Bronchial epithelial cell (primary cell): ENCODE data around the gene GCNT2. TPM values are rescaled to one million over a fixed set of nuclear protein-coding genes. Genes with fewer than 3 reads are reported as not detected.

Source experiments
- DNase-seq: peaks from one replicate; pipeline ENCODE4 v3.0.0-alpha.2; 2010; ENCODE audit warnings: low read depth
- FAIRE-seq: peaks from 2 replicates; lab custom pipeline; 2011; peaks lifted over from hg19 to GRCh38; lab: Jason Lieb, UNC
- H3K27me3 ChIP-seq: 2 replicates; pipeline ENCODE4 v1.5.1; 2011; ENCODE audit warnings: low read length; ENCODE audit not compliant: control insufficient read depth, insufficient read depth
- H3K36me3 ChIP-seq: 2 replicates; pipeline ENCODE4 v1.5.1; 2011; ENCODE audit warnings: low read length; ENCODE audit not compliant: control insufficient read depth, insufficient read depth
- H3K4me3 ChIP-seq: 2 replicates; pipeline ENCODE4 v1.5.1; 2011; ENCODE audit warnings: mild to moderate bottlenecking, low read depth, low read length, control low read depth
- total RNA-seq: library from RNA; depleted of rRNA; stranded (reverse); fragments of >200 nt; gene quantifications from 2 replicates; pipeline ENCODE4 v1.2.1, GENCODE V29; 2014
- TF ChIP-seq, protein P1 (sequence below): IDR thresholded peaks from 2 replicates; pipeline ENCODE4 v1.5.1; 2011; ENCODE audit warnings: mild to moderate bottlenecking, moderate library complexity, low read length, control low read depth, inconsistent platforms; ENCODE audit not compliant: insufficient read depth, severe bottlenecking

The GCNT2 gene
- total RNA-seq, 1 donor from 2014 or later, result 10.3 TPM

DNA sequence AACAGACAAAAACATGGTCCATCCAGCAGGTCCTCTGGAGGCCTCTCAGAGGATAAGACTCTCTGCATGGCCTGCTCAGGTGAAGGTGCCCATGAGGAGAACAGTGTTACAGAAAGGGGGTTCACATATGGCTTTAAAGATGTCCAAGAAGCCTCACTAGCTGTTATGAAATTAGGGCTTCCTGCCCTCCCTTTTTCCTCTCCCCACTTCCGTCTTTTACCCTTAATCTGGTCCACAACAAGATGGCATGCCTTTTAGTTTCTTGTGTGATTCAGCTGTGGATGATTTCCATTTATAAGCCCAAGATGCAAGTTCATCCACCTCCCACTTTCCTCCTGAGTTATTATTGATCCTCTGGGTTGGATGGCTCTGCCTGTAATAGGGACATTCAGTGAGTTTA, 14.0 kb downstream of the GCNT2 start:
- FAIRE-seq, result no peak
- no peak for DNase-seq
- Histone ChIP-seq H3K4me3 (no peak overlapping the region), H3K27me3 (no peaks in the 10 kb centered on the region), H3K36me3 (no peaks in the 10 kb centered on the region)
- TF ChIP-seq, protein P1, sequence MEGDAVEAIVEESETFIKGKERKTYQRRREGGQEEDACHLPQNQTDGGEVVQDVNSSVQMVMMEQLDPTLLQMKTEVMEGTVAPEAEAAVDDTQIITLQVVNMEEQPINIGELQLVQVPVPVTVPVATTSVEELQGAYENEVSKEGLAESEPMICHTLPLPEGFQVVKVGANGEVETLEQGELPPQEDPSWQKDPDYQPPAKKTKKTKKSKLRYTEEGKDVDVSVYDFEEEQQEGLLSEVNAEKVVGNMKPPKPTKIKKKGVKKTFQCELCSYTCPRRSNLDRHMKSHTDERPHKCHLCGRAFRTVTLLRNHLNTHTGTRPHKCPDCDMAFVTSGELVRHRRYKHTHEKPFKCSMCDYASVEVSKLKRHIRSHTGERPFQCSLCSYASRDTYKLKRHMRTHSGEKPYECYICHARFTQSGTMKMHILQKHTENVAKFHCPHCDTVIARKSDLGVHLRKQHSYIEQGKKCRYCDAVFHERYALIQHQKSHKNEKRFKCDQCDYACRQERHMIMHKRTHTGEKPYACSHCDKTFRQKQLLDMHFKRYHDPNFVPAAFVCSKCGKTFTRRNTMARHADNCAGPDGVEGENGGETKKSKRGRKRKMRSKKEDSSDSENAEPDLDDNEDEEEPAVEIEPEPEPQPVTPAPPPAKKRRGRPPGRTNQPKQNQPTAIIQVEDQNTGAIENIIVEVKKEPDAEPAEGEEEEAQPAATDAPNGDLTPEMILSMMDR, result no peak

DNA sequence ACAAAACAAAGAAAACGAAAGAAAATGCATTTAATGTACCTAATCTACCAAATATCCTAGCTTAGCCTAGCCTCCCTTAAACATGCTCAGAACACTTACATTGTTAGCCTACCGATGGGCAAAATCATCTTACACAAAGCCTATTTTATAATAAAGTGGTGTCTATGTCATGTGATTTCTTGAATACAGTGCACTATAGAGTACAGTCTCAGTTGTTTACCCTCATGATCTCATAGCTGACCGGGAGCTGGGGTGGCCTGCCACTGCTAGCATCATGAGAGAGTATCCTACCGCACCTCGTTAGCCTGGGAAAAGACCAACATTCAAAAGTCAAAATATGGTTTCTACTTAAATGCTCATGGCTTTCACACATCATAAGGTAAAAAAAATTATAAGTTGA, 16.6 kb downstream of the GCNT2 start:
- no peak for DNase-seq
- FAIRE-seq, result no peak
- Histone ChIP-seq H3K36me3 (no peaks in the 10 kb centered on the region), H3K4me3 (no peak overlapping the region), H3K27me3 (no peaks in the 10 kb centered on the region)
- TF ChIP-seq, protein P1, result no peak

DNA sequence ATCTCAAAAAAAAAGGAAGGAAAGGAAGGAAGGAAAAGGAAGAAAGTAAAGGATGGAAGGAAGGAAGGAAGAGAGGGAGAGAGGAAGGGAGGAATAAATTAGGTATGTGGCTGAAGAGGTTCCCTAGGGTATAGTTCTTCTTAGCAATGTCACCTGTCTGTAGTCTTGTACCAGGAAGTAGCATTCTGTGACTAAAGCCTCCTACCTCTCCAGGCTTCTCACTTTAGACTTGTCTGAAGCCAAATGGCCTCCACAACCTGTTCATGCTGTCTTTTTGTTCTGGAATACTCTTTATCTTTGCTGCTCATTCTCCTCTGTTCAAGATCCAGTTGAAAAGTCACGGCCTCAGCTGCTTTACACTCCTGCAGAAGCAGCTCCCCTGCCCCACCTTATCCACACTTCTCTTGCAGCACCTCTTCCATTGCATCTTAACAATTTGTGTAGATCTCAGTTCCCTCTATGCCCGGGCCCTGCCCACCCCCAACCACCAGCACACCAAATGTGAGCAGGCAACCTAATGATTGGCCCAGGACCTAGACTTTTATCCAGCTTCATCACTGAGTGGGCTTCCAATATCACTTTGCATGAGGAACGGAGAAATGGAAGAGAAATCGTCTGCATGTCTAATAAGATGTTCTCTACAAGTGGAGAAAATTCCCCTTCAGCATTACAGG, 19.1 kb downstream of the GCNT2 start:
- FAIRE-seq, result no peak
- TF ChIP-seq, protein P1, result no peak
- no peak overlapping the region for H3K4me3 ChIP-seq
- H3K36me3 ChIP-seq, result no peaks in the 10 kb centered on the region
- no peaks in the 10 kb centered on the region for H3K27me3 ChIP-seq
- DNase-seq, result no peak

DNA sequence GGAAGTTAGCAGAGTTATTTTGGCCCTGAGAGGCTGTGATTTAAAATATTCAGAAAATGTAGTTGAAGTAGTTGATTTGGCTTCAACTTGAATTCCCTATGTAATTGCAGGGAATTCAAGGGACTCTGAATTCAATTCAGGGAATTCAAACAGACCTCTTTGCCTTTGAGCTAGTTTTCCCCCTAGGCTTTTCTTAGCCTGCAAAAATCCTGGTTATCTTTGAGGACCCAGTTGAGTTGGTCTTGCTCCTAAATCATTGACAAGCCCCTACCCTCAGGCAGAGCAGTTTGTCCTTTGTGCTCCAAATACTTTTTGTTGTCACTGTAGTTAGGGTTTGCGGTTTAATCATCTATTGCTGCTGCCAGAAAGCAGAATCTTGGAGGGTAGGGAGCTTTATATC, 20.4 kb downstream of the GCNT2 start:
- H3K27me3 ChIP-seq, result no peaks in the 10 kb centered on the region
- no peaks in the 10 kb centered on the region for H3K36me3 ChIP-seq
- DNase-seq (no peak), FAIRE-seq (no peak)
- TF ChIP-seq, protein P1, result no peak
- H3K4me3 ChIP-seq, result no peak overlapping the region

DNA sequence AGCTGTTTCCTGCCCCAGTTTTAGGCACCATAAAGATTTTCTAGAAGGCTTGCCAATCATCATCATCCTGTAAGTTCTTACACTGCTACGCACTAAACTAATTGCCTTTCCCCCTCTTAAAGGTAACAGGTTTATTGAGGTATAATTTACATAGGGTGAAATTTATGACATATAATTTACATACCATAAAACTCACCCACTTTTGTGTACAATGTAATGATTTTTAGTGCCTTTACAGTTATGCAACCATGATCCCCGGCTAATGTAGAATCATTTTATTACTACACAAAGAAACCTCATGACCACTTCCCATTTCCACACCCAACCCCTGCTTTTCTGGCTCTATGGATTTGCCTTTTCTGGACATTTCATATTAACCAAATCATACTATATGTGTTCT, 21.1 kb downstream of the GCNT2 start:
- Histone ChIP-seq H3K27me3 (no peaks in the 10 kb centered on the region), H3K36me3 (no peaks in the 10 kb centered on the region), H3K4me3 (no peak overlapping the region)
- FAIRE-seq (no peak), DNase-seq (no peak)
- TF ChIP-seq, protein P1, result no peak

DNA sequence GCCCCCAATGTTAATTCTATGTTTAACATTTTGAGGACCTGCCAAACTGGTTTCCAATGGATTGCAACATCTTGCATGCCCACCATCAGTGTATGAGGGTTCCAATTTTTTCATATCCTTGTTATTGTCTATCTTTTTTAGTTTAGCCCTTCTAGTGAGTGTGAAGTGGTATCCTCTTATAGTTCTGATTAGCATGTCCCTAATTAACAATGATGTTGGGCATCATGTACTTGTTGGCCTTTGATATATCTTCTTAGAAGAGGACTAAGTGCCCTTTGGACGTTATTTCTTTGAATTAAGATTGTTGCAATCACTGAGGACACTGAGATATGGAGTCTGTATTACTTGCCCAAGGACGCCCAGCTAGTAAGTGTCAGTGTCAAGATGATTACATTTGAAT, 22.3 kb downstream of the GCNT2 start:
- Histone ChIP-seq H3K4me3 (no peak overlapping the region), H3K36me3 (no peaks in the 10 kb centered on the region), H3K27me3 (no peaks in the 10 kb centered on the region)
- FAIRE-seq (no peak), DNase-seq (no peak)
- TF ChIP-seq, protein P1, result no peak
